OCI-LY1 (cell line): Measurements from ENCODE around the gene ZNF605.

Experiments
- CTCF ChIP-seq: fragments of 200-600 bp; sonication (generic), shearing (Covaris generic); IDR thresholded peaks from 2 replicates; pipeline ENCODE4 v1.5.1; 2017; ENCODE audit warnings: mild to moderate bottlenecking, antibody characterized with exemption, low read length, moderate library complexity, mixed read lengths
- EZH2 ChIP-seq: fragments of 200-600 bp; sonication (generic), shearing (Covaris generic); IDR thresholded peaks from 2 replicates; pipeline ENCODE4 v1.8.0; 2017; ENCODE audit warnings: borderline replicate concordance, mixed run types, mild to moderate bottlenecking, antibody characterized with exemption, low read length, moderate library complexity, mixed read lengths

GRCh38 chr12:132948146-132949066 is 7.7 kb downstream of the ZNF605 start:
- TF ChIP-seq CTCF (no peak), EZH2 (no peak)
